Measurements from ENCODE around the gene ATRX.

DNA sequence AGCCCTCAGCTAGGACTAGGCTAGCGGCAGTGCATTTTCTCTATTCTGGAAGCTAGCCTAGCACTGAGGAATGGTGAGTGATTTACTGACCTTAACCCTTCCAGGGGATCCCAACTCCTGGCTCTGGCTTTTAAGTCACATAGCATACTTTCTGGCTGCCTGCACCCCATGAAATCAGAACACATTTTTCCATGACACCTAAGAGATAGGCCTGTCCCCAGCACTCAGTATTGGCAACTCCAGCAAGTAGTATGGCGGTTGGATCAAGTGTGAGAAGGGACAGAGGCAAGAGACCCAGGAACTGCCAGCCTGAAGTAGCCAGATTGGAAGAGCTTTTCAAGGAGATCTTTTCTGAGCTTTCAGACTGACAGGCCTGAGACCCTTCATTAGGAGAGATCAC, 330.6 kb downstream of the ATRX start:
- TF ChIP-seq, protein P1, sequence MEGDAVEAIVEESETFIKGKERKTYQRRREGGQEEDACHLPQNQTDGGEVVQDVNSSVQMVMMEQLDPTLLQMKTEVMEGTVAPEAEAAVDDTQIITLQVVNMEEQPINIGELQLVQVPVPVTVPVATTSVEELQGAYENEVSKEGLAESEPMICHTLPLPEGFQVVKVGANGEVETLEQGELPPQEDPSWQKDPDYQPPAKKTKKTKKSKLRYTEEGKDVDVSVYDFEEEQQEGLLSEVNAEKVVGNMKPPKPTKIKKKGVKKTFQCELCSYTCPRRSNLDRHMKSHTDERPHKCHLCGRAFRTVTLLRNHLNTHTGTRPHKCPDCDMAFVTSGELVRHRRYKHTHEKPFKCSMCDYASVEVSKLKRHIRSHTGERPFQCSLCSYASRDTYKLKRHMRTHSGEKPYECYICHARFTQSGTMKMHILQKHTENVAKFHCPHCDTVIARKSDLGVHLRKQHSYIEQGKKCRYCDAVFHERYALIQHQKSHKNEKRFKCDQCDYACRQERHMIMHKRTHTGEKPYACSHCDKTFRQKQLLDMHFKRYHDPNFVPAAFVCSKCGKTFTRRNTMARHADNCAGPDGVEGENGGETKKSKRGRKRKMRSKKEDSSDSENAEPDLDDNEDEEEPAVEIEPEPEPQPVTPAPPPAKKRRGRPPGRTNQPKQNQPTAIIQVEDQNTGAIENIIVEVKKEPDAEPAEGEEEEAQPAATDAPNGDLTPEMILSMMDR (IDR thresholded peaks at IDR 0.05; ENCODE audit: poor library complexity): no peak
- TF ChIP-seq EZH2 (IDR thresholded peaks at IDR 0.05; ENCODE audit: borderline replicate concordance): no peak
- no peak for TF ChIP-seq EZH2phosphoT487 (IDR thresholded peaks at IDR 0.05; ENCODE audit: low read depth, severe bottlenecking, unreplicated experiment)

Measured in hepatocyte (in vitro differentiated cells).